DOHH2 (cell line): ENCODE measurements around the gene AKNA.

ENCODE experiments used
- CTCF ChIP-seq: fragments of 200-600 bp; sonication (generic); IDR thresholded peaks from one replicate; pipeline ENCODE4 v1.5.1; 2014; ENCODE audit warnings: antibody characterized with exemption, mild to moderate bottlenecking, low read depth, low read length; ENCODE audit not compliant: poor library complexity, severe bottlenecking
- EZH2phosphoT487 ChIP-seq: fragments of 200-600 bp; sonication (generic); IDR thresholded peaks from 2 replicates; pipeline ENCODE4 v1.6.1; 2017; ENCODE audit warnings: borderline replicate concordance, mild to moderate bottlenecking, antibody characterized with exemption, low read length, moderate library complexity, mixed read lengths

GRCh38 chr9:114285166-114285867 lies 102.5 kb downstream of the AKNA start:
- TF ChIP-seq CTCF (no peak), EZH2phosphoT487 (no peak)
